ENCODE data around the gene CEP192.

The CEP192 gene

GRCh38 chr18:13124411-13124810 is 133.2 kb downstream of the CEP192 start:
- Histone ChIP-seq H3K27me3 (ENCODE audit: insufficient read depth, low read length) (no peaks in the 10 kb centered on the region), H3K4me1 (ENCODE audit: insufficient read depth, low read length, severe bottlenecking) (no peaks in the 10 kb centered on the region), H2AFZ (ENCODE audit: low read length) (no peak overlapping the region), H3K9ac (ENCODE audit: low read length) (no peak overlapping the region), H3K27ac (ENCODE audit: low read depth, low read length, poor library complexity, severe bottlenecking) (no peak overlapping the region), H3K36me3 (ENCODE audit: insufficient read depth, low read length) (peaks cover 50% of the 10 kb centered on the region), H4K20me1 (ENCODE audit: insufficient read depth, low read length) (no peaks in the 10 kb centered on the region), H3K4me3 (ENCODE audit: low read depth, low read length, poor library complexity, severe bottlenecking) (no peak overlapping the region), H3F3A (ENCODE audit: insufficient read depth, low read length) (no peaks in the 10 kb centered on the region), H3K4me2 (ENCODE audit: low read length) (no peak overlapping the region), H3K9me2 (ENCODE audit: low read depth, low read length) (no peaks in the 10 kb centered on the region), H3K79me2 (ENCODE audit: insufficient read depth, low read length) (no peaks in the 10 kb centered on the region), H3K9me3 (ENCODE audit: low read length) (no peaks in the 10 kb centered on the region)
- no peak for TF ChIP-seq EZH2 (IDR thresholded peaks at IDR 0.05; ENCODE audit: borderline replicate concordance, low read length)
- TF ChIP-seq CTCF (IDR thresholded peaks at IDR 0.05; ENCODE audit: low read length) = no peak

GRCh38 chr18:13125191-13125590 is 134.0 kb downstream of the CEP192 start:
- Histone ChIP-seq H3K9me3 (ENCODE audit: low read length) (no peaks in the 10 kb centered on the region), H3K4me3 (ENCODE audit: low read depth, low read length, poor library complexity, severe bottlenecking) (no peak overlapping the region), H3K27me3 (ENCODE audit: insufficient read depth, low read length) (no peaks in the 10 kb centered on the region), H2AFZ (ENCODE audit: low read length) (no peak overlapping the region), H3K4me2 (ENCODE audit: low read length) (no peak overlapping the region), H3K4me1 (ENCODE audit: insufficient read depth, low read length, severe bottlenecking) (no peaks in the 10 kb centered on the region), H3K9me2 (ENCODE audit: low read depth, low read length) (no peaks in the 10 kb centered on the region), H4K20me1 (ENCODE audit: insufficient read depth, low read length) (no peaks in the 10 kb centered on the region), H3K9ac (ENCODE audit: low read length) (no peak overlapping the region), H3K79me2 (ENCODE audit: insufficient read depth, low read length) (no peaks in the 10 kb centered on the region), H3F3A (ENCODE audit: insufficient read depth, low read length) (no peaks in the 10 kb centered on the region), H3K27ac (ENCODE audit: low read depth, low read length, poor library complexity, severe bottlenecking) (no peak overlapping the region), H3K36me3 (ENCODE audit: insufficient read depth, low read length) (peaks cover 46% of the 10 kb centered on the region)
- TF ChIP-seq EZH2 (IDR thresholded peaks at IDR 0.05; ENCODE audit: borderline replicate concordance, low read length) (no peak), CTCF (IDR thresholded peaks at IDR 0.05; ENCODE audit: low read length) (no peak)

GRCh38 chr18:13126966-13127598 is 135.9 kb downstream of the CEP192 start:
- Histone ChIP-seq H3K27ac (ENCODE audit: low read depth, low read length, poor library complexity, severe bottlenecking) (no peak overlapping the region), H3K9me3 (ENCODE audit: low read length) (no peaks in the 10 kb centered on the region), H3K36me3 (ENCODE audit: insufficient read depth, low read length) (peaks cover 32% of the 10 kb centered on the region), H3F3A (ENCODE audit: insufficient read depth, low read length) (no peaks in the 10 kb centered on the region), H3K4me1 (ENCODE audit: insufficient read depth, low read length, severe bottlenecking) (no peaks in the 10 kb centered on the region), H3K9ac (ENCODE audit: low read length) (no peak overlapping the region), H3K9me2 (ENCODE audit: low read depth, low read length) (no peaks in the 10 kb centered on the region), H3K79me2 (ENCODE audit: insufficient read depth, low read length) (no peaks in the 10 kb centered on the region), H4K20me1 (ENCODE audit: insufficient read depth, low read length) (no peaks in the 10 kb centered on the region), H3K4me2 (ENCODE audit: low read length) (no peak overlapping the region), H2AFZ (ENCODE audit: low read length) (no peak overlapping the region), H3K4me3 (ENCODE audit: low read depth, low read length, poor library complexity, severe bottlenecking) (no peak overlapping the region), H3K27me3 (ENCODE audit: insufficient read depth, low read length) (no peaks in the 10 kb centered on the region)
- no peak for TF ChIP-seq CTCF (IDR thresholded peaks at IDR 0.05; ENCODE audit: low read length)
- no peak for TF ChIP-seq EZH2 (IDR thresholded peaks at IDR 0.05; ENCODE audit: borderline replicate concordance, low read length)
